ENCODE measurements around the gene SMTN.

SMTN gene

DNA sequence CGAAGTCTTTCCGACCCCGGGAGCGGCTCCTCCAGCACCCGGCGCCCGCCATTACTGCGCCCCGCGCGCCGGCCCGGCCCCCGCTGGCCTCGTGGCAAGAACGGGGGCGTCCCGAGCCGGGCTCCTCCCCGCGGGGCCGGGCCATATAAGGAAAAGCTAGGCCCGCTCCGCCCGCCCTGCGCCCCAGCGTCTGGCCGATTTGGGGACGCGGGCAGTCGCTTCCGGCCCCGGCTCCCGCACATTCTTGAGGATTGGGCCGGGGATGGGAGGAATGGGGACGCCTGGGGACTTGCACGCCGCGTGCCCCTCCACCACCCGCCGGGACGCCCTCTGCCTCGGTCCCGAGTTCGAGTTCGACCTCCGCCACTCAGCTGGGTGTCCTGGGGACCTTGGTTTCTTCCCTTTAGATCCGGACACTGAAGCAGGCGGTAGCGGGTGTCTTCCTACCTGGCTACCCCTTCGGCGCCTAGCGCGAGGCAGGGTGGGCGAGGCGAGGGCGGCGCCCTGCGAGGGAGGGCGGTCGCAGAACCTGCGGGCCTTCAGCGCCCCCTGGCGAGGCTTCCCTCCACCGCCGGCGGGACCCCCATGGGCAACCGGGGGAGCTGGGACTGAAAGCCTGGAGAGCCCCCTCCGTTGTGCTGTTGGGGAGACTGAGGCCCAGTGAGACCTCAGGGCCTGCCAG is 3.8 kb downstream of the SMTN start:
- peak overlapping the region; percentile 96 for H3K27ac ChIP-seq (ENCODE audit: low read depth, low read length)
- peaks cover 37% of the 10 kb centered on the region for H3K4me1 ChIP-seq (ENCODE audit: control insufficient read depth, insufficient read depth, low read length)
- peak overlapping the region; percentile 86 for H3K9ac ChIP-seq (ENCODE audit: low read length)
- peaks cover 4% of the 10 kb centered on the region; the same call in 1 of the 2 replicates for H3K36me3 ChIP-seq (ENCODE audit: control insufficient read depth, insufficient read depth, low read length)
- peak overlapping the region; percentile 66 for H3K4me3 ChIP-seq (ENCODE audit: low read depth, low read length)
- no peaks in the 10 kb centered on the region for H3K9me3 ChIP-seq (ENCODE audit: control insufficient read depth, insufficient read depth, low read depth, low read length)
- no peaks in the 10 kb centered on the region for H3K27me3 ChIP-seq (ENCODE audit: control insufficient read depth, insufficient read depth, low read length)

- H3K27me3 ChIP-seq (ENCODE audit: control insufficient read depth, insufficient read depth, low read length) = no peaks in the 10 kb centered on the region
- peak overlapping the region; percentile 66 for H3K4me3 ChIP-seq (ENCODE audit: low read depth, low read length)
- H3K4me1 ChIP-seq (ENCODE audit: control insufficient read depth, insufficient read depth, low read length) = peaks cover 35% of the 10 kb centered on the region
- no peaks in the 10 kb centered on the region for H3K9me3 ChIP-seq (ENCODE audit: control insufficient read depth, insufficient read depth, low read depth, low read length)
- H3K36me3 ChIP-seq (ENCODE audit: control insufficient read depth, insufficient read depth, low read length) = peaks cover 4% of the 10 kb centered on the region; the same call in 1 of the 2 replicates
- H3K9ac ChIP-seq (ENCODE audit: low read length) = peak overlapping the region; percentile 86
- peak overlapping the region; percentile 96 for H3K27ac ChIP-seq (ENCODE audit: low read depth, low read length)
These were observed 4.3 kb downstream of the SMTN start for GRCh38 chr22:31085493-31085824.

- Histone ChIP-seq H3K27me3 (ENCODE audit: control insufficient read depth, insufficient read depth, low read length) (no peaks in the 10 kb centered on the region), H3K9me3 (ENCODE audit: control insufficient read depth, insufficient read depth, low read depth, low read length) (no peaks in the 10 kb centered on the region), H3K4me1 (ENCODE audit: control insufficient read depth, insufficient read depth, low read length) (peaks cover 36% of the 10 kb centered on the region), H3K36me3 (ENCODE audit: control insufficient read depth, insufficient read depth, low read length) (peaks cover 4% of the 10 kb centered on the region; the same call in 1 of the 2 replicates), H3K27ac (ENCODE audit: low read depth, low read length) (no peak overlapping the region), H3K4me3 (ENCODE audit: low read depth, low read length) (no peak overlapping the region), H3K9ac (ENCODE audit: low read length) (peak overlapping the region; percentile 86)
These were observed 4.8 kb downstream of the SMTN start for GRCh38 chr22:31085928-31086327.

DNA sequence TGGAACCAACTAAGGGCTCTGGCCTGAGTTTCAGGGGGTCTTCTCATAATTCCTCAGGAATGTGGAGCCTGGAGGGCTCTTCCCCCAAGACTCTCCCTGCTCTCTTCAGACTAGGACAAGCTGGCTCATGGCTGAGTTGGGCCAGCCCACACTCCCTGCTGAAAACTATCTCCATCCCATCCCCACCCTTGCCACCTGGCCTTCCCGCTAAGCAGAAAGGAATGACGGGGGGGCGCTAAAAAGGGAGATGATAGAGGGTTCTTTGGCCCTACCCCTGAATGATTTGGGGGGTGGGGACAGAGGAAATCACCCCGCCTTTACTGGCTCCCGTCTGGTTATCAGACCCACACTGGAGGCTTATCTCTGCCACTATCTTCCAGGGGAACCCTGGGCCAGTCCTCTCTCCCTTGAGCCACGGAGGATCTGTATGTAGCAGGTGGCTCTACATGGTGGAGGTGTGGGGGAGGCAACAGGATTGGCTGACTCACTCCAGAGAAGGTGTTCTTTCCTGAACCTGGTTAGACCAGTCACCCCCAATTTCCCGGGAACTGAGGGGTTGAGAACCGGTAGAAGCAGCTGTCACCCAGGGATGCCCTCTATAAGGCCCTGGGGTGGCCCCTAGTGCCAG is 5.7 kb downstream of the SMTN start:
- H3K9ac ChIP-seq (ENCODE audit: low read length) = no peak overlapping the region
- H3K9me3 ChIP-seq (ENCODE audit: control insufficient read depth, insufficient read depth, low read depth, low read length) = no peaks in the 10 kb centered on the region
- H3K27ac ChIP-seq (ENCODE audit: low read depth, low read length) = no peak overlapping the region
- no peak overlapping the region for H3K4me3 ChIP-seq (ENCODE audit: low read depth, low read length)
- peaks cover 32% of the 10 kb centered on the region for H3K4me1 ChIP-seq (ENCODE audit: control insufficient read depth, insufficient read depth, low read length)
- no peaks in the 10 kb centered on the region for H3K27me3 ChIP-seq (ENCODE audit: control insufficient read depth, insufficient read depth, low read length)
- peaks cover 12% of the 10 kb centered on the region; the same call in 1 of the 2 replicates for H3K36me3 ChIP-seq (ENCODE audit: control insufficient read depth, insufficient read depth, low read length)

DNA sequence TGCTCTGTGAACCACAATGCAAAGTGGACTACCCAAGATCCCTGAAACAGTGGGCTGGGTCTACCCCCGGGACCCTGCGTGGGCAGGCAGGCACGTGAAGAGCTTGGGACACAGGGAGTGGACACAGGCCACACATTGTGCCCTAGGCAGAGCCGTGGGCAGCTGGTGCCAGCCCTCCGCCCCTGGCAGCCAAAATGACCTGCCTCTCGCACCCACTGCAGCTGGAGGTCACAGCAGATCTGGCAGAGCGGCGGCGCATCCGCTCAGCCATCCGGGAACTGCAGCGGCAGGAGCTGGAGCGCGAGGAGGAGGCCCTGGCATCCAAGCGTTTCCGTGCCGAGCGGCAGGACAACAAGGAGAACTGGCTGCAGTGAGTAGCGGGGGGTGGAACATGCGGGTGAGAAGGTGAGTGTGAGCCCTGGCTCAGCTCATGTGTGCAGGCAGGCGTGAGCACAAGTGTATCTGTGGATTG is 6.7 kb downstream of the SMTN start:
- no peak overlapping the region for H3K4me3 ChIP-seq (ENCODE audit: low read depth, low read length)
- H3K27me3 ChIP-seq (ENCODE audit: control insufficient read depth, insufficient read depth, low read length) = no peaks in the 10 kb centered on the region
- H3K9ac ChIP-seq (ENCODE audit: low read length) = no peak overlapping the region
- H3K9me3 ChIP-seq (ENCODE audit: control insufficient read depth, insufficient read depth, low read depth, low read length) = no peaks in the 10 kb centered on the region
- H3K27ac ChIP-seq (ENCODE audit: low read depth, low read length) = no peak overlapping the region
- H3K36me3 ChIP-seq (ENCODE audit: control insufficient read depth, insufficient read depth, low read length) = peaks cover 13% of the 10 kb centered on the region; the same call in 1 of the 2 replicates
- peaks cover 23% of the 10 kb centered on the region for H3K4me1 ChIP-seq (ENCODE audit: control insufficient read depth, insufficient read depth, low read length)

GRCh38 chr22:31088233-31088986 is 7.3 kb downstream of the SMTN start:
- peaks cover 13% of the 10 kb centered on the region; the same call in 1 of the 2 replicates for H3K36me3 ChIP-seq (ENCODE audit: control insufficient read depth, insufficient read depth, low read length)
- no peak overlapping the region for H3K4me3 ChIP-seq (ENCODE audit: low read depth, low read length)
- no peaks in the 10 kb centered on the region for H3K27me3 ChIP-seq (ENCODE audit: control insufficient read depth, insufficient read depth, low read length)
- H3K9me3 ChIP-seq (ENCODE audit: control insufficient read depth, insufficient read depth, low read depth, low read length) = no peaks in the 10 kb centered on the region
- no peak overlapping the region for H3K9ac ChIP-seq (ENCODE audit: low read length)
- peaks cover 17% of the 10 kb centered on the region for H3K4me1 ChIP-seq (ENCODE audit: control insufficient read depth, insufficient read depth, low read length)
- no peak overlapping the region for H3K27ac ChIP-seq (ENCODE audit: low read depth, low read length)

DNA sequence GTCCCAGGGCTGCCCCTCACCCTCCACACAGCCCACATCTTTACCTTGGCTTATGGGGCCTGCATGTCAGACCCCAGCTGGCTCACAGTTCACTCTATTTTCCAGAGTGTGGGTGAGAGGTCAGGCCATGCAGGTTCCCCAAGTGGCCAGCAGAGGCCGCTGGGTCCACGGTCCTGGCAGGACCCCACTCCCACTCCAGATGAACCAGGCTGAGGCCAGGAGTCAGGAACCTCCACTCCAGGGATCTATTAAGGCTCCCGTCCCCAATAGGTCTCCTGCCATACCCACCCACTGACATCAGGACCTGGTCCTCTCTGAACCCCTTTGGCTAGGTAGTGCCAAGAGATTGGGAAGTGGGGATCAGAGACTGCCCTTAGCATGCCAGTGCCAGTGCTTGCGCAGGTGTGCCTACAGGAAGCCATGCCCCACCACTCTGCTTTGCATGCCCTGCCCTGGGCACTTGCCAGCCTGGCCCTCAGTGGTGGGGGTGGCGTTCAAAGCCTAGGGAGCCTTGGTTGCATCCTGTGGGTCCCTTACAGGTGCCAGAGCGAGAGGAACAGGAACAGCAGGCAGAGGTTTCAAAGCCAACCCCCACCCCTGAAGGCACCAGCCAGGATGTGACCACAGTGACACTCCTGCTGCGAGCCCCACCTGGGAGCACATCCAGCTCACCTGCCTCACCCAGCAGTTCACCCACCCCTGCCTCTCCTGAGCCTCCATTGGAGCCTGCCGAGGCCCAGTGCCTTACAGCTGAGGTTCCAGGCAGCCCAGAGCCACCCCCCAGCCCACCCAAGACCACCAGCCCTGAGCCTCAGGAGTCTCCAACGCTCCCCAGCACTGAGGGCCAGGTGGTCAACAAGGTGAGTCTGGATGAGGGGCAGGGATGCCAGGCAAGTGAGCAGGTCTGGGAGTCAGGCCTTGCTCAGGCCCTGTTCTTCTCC is 8.3 kb downstream of the SMTN start:
- no peak overlapping the region for H3K9ac ChIP-seq (ENCODE audit: low read length)
- H3K4me3 ChIP-seq (ENCODE audit: low read depth, low read length) = no peak overlapping the region
- H3K27me3 ChIP-seq (ENCODE audit: control insufficient read depth, insufficient read depth, low read length) = no peaks in the 10 kb centered on the region
- no peak overlapping the region for H3K27ac ChIP-seq (ENCODE audit: low read depth, low read length)
- H3K36me3 ChIP-seq (ENCODE audit: control insufficient read depth, insufficient read depth, low read length) = peaks cover 13% of the 10 kb centered on the region; the same call in 1 of the 2 replicates
- no peaks in the 10 kb centered on the region for H3K9me3 ChIP-seq (ENCODE audit: control insufficient read depth, insufficient read depth, low read depth, low read length)
- H3K4me1 ChIP-seq (ENCODE audit: control insufficient read depth, insufficient read depth, low read length) = peaks cover 6% of the 10 kb centered on the region; the same call in 1 of the 2 replicates

DNA sequence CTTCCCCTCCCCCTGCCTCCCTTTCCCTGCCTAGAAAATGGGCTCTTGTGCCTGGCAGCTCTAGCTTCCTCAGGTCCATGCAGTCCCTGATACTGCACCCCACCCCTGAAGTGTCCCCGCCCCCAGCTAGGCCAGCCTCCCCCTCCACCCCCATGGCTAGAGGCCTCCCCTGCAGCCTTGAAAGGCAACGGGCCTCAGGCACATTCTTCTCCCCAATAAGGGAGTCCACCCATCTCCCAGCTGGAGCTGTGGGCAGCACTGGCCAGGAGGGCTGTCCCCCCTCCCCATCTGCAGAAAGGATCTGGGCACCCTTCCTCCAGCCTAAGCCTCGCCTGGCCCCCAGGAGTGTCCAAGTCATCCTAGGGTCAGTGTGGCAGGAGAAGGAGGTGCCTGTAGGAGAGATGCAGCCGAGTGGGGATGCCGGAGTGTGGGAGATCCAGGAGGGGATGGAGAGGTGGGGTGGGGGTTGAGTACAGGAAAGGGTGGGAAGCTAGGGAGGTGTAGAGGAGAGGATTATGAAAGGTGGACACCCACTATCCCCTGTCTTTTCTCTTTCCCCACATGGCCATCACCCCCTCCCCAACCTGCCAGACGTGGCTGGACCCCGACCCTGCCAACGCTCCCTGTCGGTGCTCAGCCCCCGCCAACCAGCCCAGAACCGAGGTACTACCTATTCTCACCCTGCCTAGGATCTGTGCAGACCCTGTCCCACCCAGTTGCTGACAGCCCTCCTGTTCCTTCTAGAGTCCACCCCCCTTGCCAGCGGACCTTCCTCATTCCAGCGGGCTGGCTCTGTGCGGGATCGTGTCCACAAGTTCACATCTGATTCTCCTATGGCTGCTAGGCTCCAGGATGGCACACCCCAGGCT is 9.3 kb downstream of the SMTN start:
- H3K27ac ChIP-seq (ENCODE audit: low read depth, low read length) = no peak overlapping the region
- no peaks in the 10 kb centered on the region for H3K27me3 ChIP-seq (ENCODE audit: control insufficient read depth, insufficient read depth, low read length)
- no peak overlapping the region for H3K4me3 ChIP-seq (ENCODE audit: low read depth, low read length)
- no peaks in the 10 kb centered on the region for H3K9me3 ChIP-seq (ENCODE audit: control insufficient read depth, insufficient read depth, low read depth, low read length)
- H3K4me1 ChIP-seq (ENCODE audit: control insufficient read depth, insufficient read depth, low read length) = peaks cover 6% of the 10 kb centered on the region; the same call in 1 of the 2 replicates
- H3K36me3 ChIP-seq (ENCODE audit: control insufficient read depth, insufficient read depth, low read length) = peaks cover 16% of the 10 kb centered on the region; the same call in 1 of the 2 replicates
- H3K9ac ChIP-seq (ENCODE audit: low read length) = no peak overlapping the region

DNA sequence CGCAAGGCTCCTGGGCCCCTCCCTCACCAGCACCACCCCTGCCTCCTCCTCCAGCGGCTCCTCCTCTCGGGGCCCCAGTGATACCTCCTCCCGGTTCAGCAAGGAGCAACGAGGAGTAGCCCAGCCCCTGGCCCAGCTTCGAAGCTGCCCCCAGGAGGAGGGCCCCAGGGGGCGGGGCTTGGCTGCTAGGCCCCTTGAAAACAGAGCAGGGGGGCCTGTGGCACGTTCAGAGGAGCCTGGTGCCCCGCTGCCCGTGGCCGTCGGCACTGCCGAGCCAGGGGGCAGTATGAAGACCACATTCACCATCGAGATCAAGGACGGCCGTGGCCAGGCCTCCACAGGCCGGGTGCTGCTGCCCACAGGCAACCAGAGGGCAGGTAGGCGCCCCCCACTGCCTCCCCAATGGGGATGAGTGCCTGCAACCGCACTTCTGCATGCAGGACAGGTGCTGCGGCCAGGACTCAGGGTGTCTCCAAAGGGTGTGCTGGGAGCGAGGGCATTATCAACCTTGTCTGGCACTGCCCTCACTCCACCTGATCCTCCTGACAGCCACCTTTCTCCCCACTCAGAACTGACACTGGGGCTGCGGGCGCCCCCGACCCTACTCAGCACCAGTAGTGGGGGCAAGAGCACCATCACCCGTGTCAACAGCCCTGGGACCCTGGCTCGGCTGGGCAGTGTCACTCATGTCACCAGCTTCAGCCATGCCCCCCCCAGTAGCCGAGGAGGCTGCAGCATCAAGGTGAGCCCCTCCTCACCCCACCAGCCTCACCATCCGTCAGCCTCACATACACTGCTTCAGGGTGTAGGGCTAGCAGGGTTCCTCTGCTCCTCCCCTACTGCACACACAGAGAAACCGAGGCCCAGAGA is 10.2 kb downstream of the SMTN start:
- Histone ChIP-seq H3K36me3 (ENCODE audit: control insufficient read depth, insufficient read depth, low read length) (peaks cover 19% of the 10 kb centered on the region; the same call in 1 of the 2 replicates), H3K4me3 (ENCODE audit: low read depth, low read length) (no peak overlapping the region), H3K9me3 (ENCODE audit: control insufficient read depth, insufficient read depth, low read depth, low read length) (no peaks in the 10 kb centered on the region), H3K9ac (ENCODE audit: low read length) (no peak overlapping the region), H3K27me3 (ENCODE audit: control insufficient read depth, insufficient read depth, low read length) (no peaks in the 10 kb centered on the region), H3K27ac (ENCODE audit: low read depth, low read length) (no peak overlapping the region), H3K4me1 (ENCODE audit: control insufficient read depth, insufficient read depth, low read length) (peaks cover 3% of the 10 kb centered on the region; the same call in 1 of the 2 replicates)
